NT2/D1 (cell line): ENCODE data around the gene TBC1D30.

Source experiments
- SUZ12 ChIP-seq: IDR thresholded peaks from 2 replicates; pipeline ENCODE4 v1.6.1; 2011; ENCODE audit not compliant: insufficient read length, insufficient read depth; ENCODE audit errors: extremely low read depth
- YY1 ChIP-seq: IDR thresholded peaks from 2 replicates; pipeline ENCODE4 v1.6.1; 2011; ENCODE audit not compliant: insufficient read length, insufficient read depth
- ZNF274 ChIP-seq: IDR thresholded peaks from 2 replicates; pipeline ENCODE4 v1.6.1; 2011; ENCODE audit warnings: mild to moderate bottlenecking, low read depth, low read length

GRCh38 chr12:64884728-64885127, 60.3 kb downstream of the TBC1D30 start:
- TF ChIP-seq ZNF274: no peak
- no peak for TF ChIP-seq YY1
- TF ChIP-seq SUZ12: no peak
